K562 (cell line): Measurements from ENCODE around the gene HIVEP3. TPM values are rescaled to one million over a fixed set of nuclear protein-coding genes. Genes with fewer than 3 reads are reported as not detected.
A peak's percentile ranks its signal among the peaks of the same experiment; 100 is the strongest.

ENCODE experiments used
- ATAC-seq: fragments of 200-7000 bp; cut with Tn5 transposase; 3 replicates; pipeline ENCODE4 v1.9.1; 2020; ENCODE audit warnings: moderate library complexity
- BruUV-seq: library from RNA; stranded (reverse); fragments of 400-500 nt; replicated peaks from 2 replicates; lab custom pipeline; 2021; lab: Mats Ljungman, UMichigan
- CTCF ChIA-PET: fragments of 300-600 bp; formaldehyde crosslinking; extraction: SDS; loops from one replicate; lab custom pipeline; 2021; ENCODE audit warnings: low intra/inter-chr PET ratio; lab: Yijun Ruan, JAX
- POLR2A ChIA-PET: fragments of 300-600, 350-650 bp; sonication (Branson Sonifier 250); formaldehyde crosslinking; extraction: SDS; loops from one replicate; lab custom pipeline; 2021; ENCODE audit warnings: antibody characterized with exemption, inconsistent platforms; lab: Yijun Ruan, JAX
- DNase-seq, 4 experiments: peaks; one replicate each; pipeline versions ENCODE4 v3.0.0 to v3.0.0-alpha.2; 2011 to 2018; ENCODE audit warnings: low spot score in 3 of 4, mixed read lengths in 3 of 4; ENCODE audit errors: extremely low read depth in 1 of 4
- FAIRE-seq: peaks from 2 replicates; lab custom pipeline; 2011; peaks lifted over from hg19 to GRCh38; lab: Jason Lieb, UNC
- H2AFZ ChIP-seq: 2 replicates; pipeline ENCODE4 v1.6.0; 2011; ENCODE audit warnings: low read depth, low read length, control low read depth, inconsistent platforms
- H3K27ac ChIP-seq: fragments of 200-600 bp; 3 replicates; pipeline ENCODE4 v1.8.0; 2011; ENCODE audit warnings: low read depth, mild to moderate bottlenecking, control low read depth, inconsistent platforms, low read length, moderate library complexity, mixed read lengths; ENCODE audit errors: extremely low read depth
- H3K27me3 ChIP-seq, 2 experiments: fragments of 300-600 bp in 1 of 2; 2 replicates in 1 of 2; 3 replicates in 1 of 2; pipeline versions ENCODE4 v1.6.0 to v1.8.0; 2011; ENCODE audit warnings: inconsistent platforms in 2 of 2, low read length in 2 of 2, mild to moderate bottlenecking in 1 of 2, mixed read lengths in 1 of 2, moderate library complexity in 1 of 2; ENCODE audit not compliant: control insufficient read depth in 2 of 2, insufficient read depth in 2 of 2
- H3K36me3 ChIP-seq: fragments of 300-600 bp; 3 replicates; pipeline ENCODE4 v1.8.0; 2011; ENCODE audit warnings: mild to moderate bottlenecking, low read length, inconsistent platforms; ENCODE audit not compliant: control insufficient read depth, insufficient read depth
- H3K4me1 ChIP-seq, 2 experiments: fragments of 200-600 bp in 1 of 2; replicated peaks in 1 of 2; 2 replicates in 1 of 2; 3 replicates in 1 of 2; pipeline versions ENCODE4 v1.5.1 to v1.8.0; 2011; ENCODE audit warnings: inconsistent platforms in 2 of 2, low read length in 2 of 2, mild to moderate bottlenecking in 1 of 2, mixed read lengths in 1 of 2, moderate library complexity in 1 of 2; ENCODE audit not compliant: control insufficient read depth in 2 of 2, insufficient read depth in 2 of 2
- H3K4me2 ChIP-seq: 2 replicates; pipeline ENCODE4 v1.6.1; 2011; ENCODE audit warnings: low read length, control low read depth, inconsistent platforms, mixed read lengths; ENCODE audit not compliant: insufficient read depth
- H3K4me3 ChIP-seq: fragments of 200-600 bp; sonication (generic), shearing (Covaris generic); 2 replicates; pipeline ENCODE4 v1.5.1; 2016; ENCODE audit warnings: control low read depth, inconsistent platforms
- H3K79me2 ChIP-seq: fragments of 200-600 bp; 3 replicates; pipeline ENCODE4 v1.8.0; 2011; ENCODE audit warnings: low read length, inconsistent platforms; ENCODE audit not compliant: control insufficient read depth, insufficient read depth
- H3K9ac ChIP-seq, 2 experiments: 2 replicates each; pipeline versions ENCODE4 v1.6.0 to v1.6.1; 2011; ENCODE audit warnings: low read depth in 2 of 2, low read length in 2 of 2, control low read depth in 1 of 2, inconsistent platforms in 1 of 2, mild to moderate bottlenecking in 1 of 2, mixed read lengths in 1 of 2; ENCODE audit not compliant: insufficient read depth in 1 of 2
- H3K9me1 ChIP-seq: one replicate; pipeline ENCODE4 v1.6.0; 2011; ENCODE audit warnings: inconsistent platforms, mild to moderate bottlenecking, low read length, moderate library complexity; ENCODE audit not compliant: control insufficient read depth, insufficient read depth
- H3K9me3 ChIP-seq: replicated peaks from 2 replicates; pipeline ENCODE4 v1.5.1; 2011; ENCODE audit warnings: low read depth, low read length, inconsistent platforms; ENCODE audit not compliant: control insufficient read depth, insufficient read depth
- H4K20me1 ChIP-seq: replicated peaks from 2 replicates; pipeline ENCODE4 v1.6.1; 2011; ENCODE audit warnings: low read length, inconsistent platforms, mixed read lengths; ENCODE audit not compliant: control insufficient read depth, insufficient read depth
- ASH1L ChIP-seq: fragments of 450-650 bp; IDR thresholded peaks from 2 replicates; pipeline ENCODE4 v1.6.1; 2018; ENCODE audit warnings: borderline replicate concordance, mild to moderate bottlenecking, low read depth; ENCODE audit not compliant: partially characterized antibody
- HDAC6 ChIP-seq: IDR thresholded peaks from 2 replicates; pipeline ENCODE4 v1.6.1; 2012; ENCODE audit warnings: low read depth, mild to moderate bottlenecking, control low read depth, inconsistent platforms, low read length, moderate library complexity
- NR1H2 ChIP-seq: sonication (generic); formaldehyde crosslinking; IDR thresholded peaks from 2 replicates; pipeline ENCODE4 v1.4.0; 2020; ENCODE audit warnings: mild to moderate bottlenecking, missing genetic modification reagents
- RBM25 ChIP-seq: fragments of 200-400 bp; formaldehyde crosslinking; IDR thresholded peaks from 2 replicates; pipeline ENCODE4 v1.6.1; 2018; ENCODE audit warnings: low read length, low read depth, moderate library complexity; ENCODE audit not compliant: severe bottlenecking
- ZNF316 ChIP-seq: fragments of 450-650 bp; IDR thresholded peaks from 2 replicates; pipeline ENCODE4 v1.6.1; 2016
- ZNF436 ChIP-seq: fragments of 250-450, 450-650 bp; sonication (Bioruptor Pico); formaldehyde crosslinking; IDR thresholded peaks from 2 replicates; pipeline ENCODE4 v1.7.0; 2020; ENCODE audit warnings: mild to moderate bottlenecking
- ZNF57 ChIP-seq: fragments of 450-650 bp; formaldehyde crosslinking; IDR thresholded peaks from 2 replicates; pipeline ENCODE4 v1.4.0; 2020; ENCODE audit warnings: mild to moderate bottlenecking, moderate library complexity
- WGBS: fragments of 100-300 bp; shearing (Covaris generic); methylation state at CpG from one replicate; pipeline ENCODE4 v1.1.6; 2016; ENCODE audit warnings: low coverage, mixed read lengths; ENCODE audit not compliant: insufficient coverage; ENCODE audit errors: missing lambda C conversion rate; 5-methylcytosine and 5-hydroxymethylcytosine counted together
- in situ Hi-C: fragments of 300-500 bp; cut with MboI; formaldehyde crosslinking; loops from 4 replicates; pipeline ENCODE4 v1.15.0; 2018; ENCODE audit warnings: inconsistent platforms, mixed read lengths
- intact Hi-C: fragments of 100-400 bp; cut with micrococcal nuclease; formaldehyde crosslinking; loops from 2 replicates; pipeline ENCODE4 v1.14.2; 2022
- polyA plus RNA-seq, 8 experiments: library from polyadenylated mRNA; depleted of rRNA in 4 of 8; stranded (reverse) in 5 of 8; unstranded in 3 of 8; fragments of >200 nt; fragmentation: Nextera tagmentation in 2 of 8; fragmentation: Illumina TruSeq in 1 of 8; extraction: Ambion mirVana in 2 of 8; extraction: Trizol in 1 of 8; gene quantifications; 2 replicates each; pipeline versions ENCODE4 v1.2.1 to v1.2.3, GENCODE V29; 2011 to 2014; ENCODE audit warnings: inconsistent platforms in 1 of 8, missing spikeins in 1 of 8
- total RNA-seq, 7 experiments: library from RNA; depleted of rRNA in 6 of 7; stranded (reverse); fragments of >200 nt in 6 of 7; fragmentation: Illumina TruSeq in 2 of 7; extraction: Trizol in 2 of 7; gene quantifications; 2 replicates each; pipeline versions ENCODE4 v1.2.1 to v1.2.3, GENCODE V29; 2011 to 2021; ENCODE audit warnings: low replicate concordance in 1 of 7
- TF ChIP-seq, protein P1 (sequence below): fragments of 250-450 bp; sonication (Bioruptor Pico); IDR thresholded peaks from 2 replicates; pipeline ENCODE4 v1.5.0; 2020; ENCODE audit warnings: mild to moderate bottlenecking, borderline replicate concordance

HIVEP3 gene
- total and polyA plus RNA-seq, 9 of the 15 experiments (the other 6 are each of a cell fraction or from before 2014, with no cell fraction given): 0.09 to 0.58 (median 0.34) TPM; not detected in 1

DNA sequence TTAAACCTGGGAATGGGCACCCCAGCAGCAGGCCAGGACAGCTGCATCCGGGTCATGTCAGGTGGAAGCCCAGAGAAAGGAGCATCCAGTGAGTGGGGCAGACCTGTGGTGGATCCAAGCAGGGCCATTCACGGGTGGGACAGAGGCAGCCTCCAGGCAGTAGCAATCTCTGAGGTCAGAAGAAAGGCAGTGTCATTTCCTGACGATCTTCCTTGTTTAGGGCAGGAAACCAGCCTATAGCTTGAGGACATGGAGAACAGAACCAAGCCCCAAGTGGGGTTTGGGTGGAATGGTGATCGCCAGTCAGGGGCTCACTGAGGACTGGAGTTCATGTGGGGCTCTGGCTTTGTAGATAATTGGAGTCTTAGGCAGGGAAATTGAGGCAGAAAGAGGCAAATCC is 209.4 kb downstream of the HIVEP3 start:
- Histone ChIP-seq H4K20me1 (peaks cover 5% of the 10 kb centered on the region; the same call in 1 of the 2 replicates), H3K27ac (no peak overlapping the region), H3K4me2 (no peak overlapping the region), H3K9me3 (no peaks in the 10 kb centered on the region), H3K4me3 (no peak overlapping the region), H3K79me2 (no peaks in the 10 kb centered on the region), H3K36me3 (no peaks in the 10 kb centered on the region), H3K27me3 (peaks cover 12 to 69% of the 10 kb centered on the region in 2 experiments; a peak in 3 of 5 replicates), H3K4me1 (no peaks in the 10 kb centered on the region), H3K9ac (no peak overlapping the region), H3K9me1 (no peaks in the 10 kb centered on the region)
- ATAC-seq (no peak), FAIRE-seq (no peak), DNase-seq (no peak)
- intact Hi-C loops: no loop called here
- WGBS: 0% methylated on average over 4 of the region's 4 CpGs
- in situ Hi-C loops: no loop called here
- TF ChIP-seq RBM25 (no peak), ZNF316 (0 out of 2 replicates have a peak, but pooled peaks have one; percentile 20), HDAC6 (no peak), ASH1L (no peak), ZNF57 (CRISPR knock-in tag) (no peak), ZNF436 (no peak), NR1H2 (CRISPR knock-in tag) (no peak)
- TF ChIP-seq, protein P1, sequence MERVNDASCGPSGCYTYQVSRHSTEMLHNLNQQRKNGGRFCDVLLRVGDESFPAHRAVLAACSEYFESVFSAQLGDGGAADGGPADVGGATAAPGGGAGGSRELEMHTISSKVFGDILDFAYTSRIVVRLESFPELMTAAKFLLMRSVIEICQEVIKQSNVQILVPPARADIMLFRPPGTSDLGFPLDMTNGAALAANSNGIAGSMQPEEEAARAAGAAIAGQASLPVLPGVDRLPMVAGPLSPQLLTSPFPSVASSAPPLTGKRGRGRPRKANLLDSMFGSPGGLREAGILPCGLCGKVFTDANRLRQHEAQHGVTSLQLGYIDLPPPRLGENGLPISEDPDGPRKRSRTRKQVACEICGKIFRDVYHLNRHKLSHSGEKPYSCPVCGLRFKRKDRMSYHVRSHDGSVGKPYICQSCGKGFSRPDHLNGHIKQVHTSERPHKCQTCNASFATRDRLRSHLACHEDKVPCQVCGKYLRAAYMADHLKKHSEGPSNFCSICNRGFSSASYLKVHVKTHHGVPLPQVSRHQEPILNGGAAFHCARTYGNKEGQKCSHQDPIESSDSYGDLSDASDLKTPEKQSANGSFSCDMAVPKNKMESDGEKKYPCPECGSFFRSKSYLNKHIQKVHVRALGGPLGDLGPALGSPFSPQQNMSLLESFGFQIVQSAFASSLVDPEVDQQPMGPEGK: no peak
- TF ChIP-seq, all 486 proteins: peak for 1
- CTCF ChIA-PET: no interaction called here
- BruUV-seq: no TSS peak
- POLR2A ChIA-PET: interaction anchor here (1.4 to 1.6 kb wide), 2 partner anchors 10 to 11 kb away, joined by 4 to 5 read pairs; no protein-coding TSS in a partner anchor
- H2AFZ ChIP-seq: no peak overlapping the region
